HuH-7.5 (cell line): ENCODE results near the gene ID2.

ENCODE experiments used
- DNase-seq: peaks from one replicate; pipeline ENCODE4 v3.0.0; 2011; ENCODE audit warnings: low spot score

ID2 gene

DNA sequence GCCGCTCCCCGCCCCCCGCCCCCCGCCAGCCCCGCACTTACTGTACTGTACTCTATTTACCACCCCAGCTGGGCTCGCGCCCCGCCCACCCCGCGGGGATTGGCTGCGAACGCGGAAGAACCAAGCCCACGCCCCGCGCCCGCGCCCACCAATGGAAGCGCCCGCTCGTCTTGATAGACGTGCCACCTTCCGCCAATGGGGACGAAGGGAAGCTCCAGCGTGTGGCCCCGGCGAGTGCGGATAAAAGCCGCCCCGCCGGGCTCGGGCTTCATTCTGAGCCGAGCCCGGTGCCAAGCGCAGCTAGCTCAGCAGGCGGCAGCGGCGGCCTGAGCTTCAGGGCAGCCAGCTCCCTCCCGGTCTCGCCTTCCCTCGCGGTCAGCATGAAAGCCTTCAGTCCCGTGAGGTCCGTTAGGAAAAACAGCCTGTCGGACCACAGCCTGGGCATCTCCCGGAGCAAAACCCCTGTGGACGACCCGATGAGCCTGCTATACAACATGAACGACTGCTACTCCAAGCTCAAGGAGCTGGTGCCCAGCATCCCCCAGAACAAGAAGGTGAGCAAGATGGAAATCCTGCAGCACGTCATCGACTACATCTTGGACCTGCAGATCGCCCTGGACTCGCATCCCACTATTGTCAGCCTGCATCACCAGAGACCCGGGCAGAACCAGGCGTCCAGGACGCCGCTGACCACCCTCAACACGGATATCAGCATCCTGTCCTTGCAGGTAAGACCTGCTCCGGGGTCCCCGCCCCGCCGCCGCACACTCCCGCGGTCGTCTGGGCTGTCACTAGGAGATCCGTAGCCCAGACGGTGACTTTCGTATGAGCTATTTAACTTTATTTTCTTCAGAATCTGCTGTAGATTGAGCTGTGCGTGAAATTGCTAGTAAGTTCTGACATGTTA, at the start of gene ID2:
TSS of gene ID2 (plus strand) at position 271 of the 907 bp plus-strand sequence. CDS start at position 381, 110 bp downstream.
- DNase-seq = peak; percentile 97

DNA sequence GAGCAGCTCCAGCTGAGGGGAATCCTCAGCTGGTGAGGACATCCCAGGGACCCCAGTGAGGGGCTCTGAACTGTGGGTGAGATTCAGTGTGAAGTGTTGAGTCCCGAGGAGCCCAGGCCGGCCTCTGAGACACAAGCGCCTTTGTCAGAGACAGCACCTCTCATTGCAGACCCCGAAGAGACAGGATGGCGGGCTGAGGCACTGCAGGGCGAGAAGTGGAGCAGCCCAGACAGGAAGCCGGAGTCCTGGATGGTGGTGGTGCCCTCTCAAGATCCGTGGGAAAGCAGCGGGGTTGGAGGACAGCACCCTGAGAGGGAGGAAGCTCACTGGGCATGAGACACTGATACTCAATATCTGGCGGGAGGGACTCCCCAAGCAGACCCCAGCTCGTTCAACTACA, 49.1 kb upstream of the ID2 start:
- DNase-seq = no peak

DNA sequence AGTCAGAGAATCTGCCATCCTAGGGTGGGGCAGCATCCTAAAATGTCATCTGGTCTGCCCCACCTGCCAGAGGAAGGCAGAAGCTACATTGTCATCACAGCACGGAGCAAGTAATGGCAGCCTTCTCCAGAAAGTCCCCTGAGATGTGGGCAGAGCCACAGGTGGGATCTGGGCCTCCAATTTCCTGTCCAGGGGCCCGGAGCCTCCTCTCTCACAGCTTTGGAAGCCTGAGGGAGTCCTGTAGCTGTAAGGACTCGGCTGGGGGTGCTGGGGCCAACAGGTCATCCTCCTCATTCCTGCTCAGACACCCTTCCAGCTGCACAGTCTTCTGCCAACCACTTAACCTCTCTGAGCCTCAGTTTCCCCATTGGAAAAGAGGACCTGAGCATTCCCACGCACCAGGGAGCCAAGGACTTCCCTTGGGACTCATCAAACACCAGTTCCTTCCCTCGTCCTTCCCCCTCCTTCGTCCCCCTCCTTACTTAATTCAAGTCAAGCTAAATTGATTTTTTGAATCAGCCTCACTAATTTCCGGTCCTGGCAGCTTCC, 48.6 kb upstream of the ID2 start:
- DNase-seq = no peak

GRCh38 chr2:8633735-8634313, 48.0 kb upstream of the ID2 start:
- peak; percentile 81 for DNase-seq

GRCh38 chr2:8634466-8635172, 47.2 kb upstream of the ID2 start:
- DNase-seq = no peak

DNA sequence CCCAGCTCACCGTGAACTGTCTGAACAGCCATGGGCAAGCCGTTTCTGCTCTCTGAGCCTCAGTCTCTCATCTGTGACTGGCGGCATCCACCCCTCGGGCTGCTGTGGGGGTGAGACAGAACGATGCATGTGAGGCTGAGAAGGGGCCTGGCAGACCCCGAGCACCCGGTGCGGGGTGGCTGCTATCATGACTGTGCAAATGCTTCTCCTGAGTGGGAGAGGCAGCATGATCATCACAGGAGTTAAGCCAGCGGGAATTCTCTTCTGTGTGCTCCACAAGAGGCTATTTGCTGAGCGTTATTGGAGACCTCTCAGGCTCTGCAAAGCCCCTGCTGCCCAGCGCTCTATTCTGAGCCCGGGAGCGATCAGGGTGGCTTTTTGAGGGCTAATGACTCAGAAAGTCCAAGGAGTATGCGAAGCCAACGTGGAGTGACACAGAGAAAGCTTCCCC, 45.8 kb upstream of the ID2 start:
- no peak for DNase-seq

DNA sequence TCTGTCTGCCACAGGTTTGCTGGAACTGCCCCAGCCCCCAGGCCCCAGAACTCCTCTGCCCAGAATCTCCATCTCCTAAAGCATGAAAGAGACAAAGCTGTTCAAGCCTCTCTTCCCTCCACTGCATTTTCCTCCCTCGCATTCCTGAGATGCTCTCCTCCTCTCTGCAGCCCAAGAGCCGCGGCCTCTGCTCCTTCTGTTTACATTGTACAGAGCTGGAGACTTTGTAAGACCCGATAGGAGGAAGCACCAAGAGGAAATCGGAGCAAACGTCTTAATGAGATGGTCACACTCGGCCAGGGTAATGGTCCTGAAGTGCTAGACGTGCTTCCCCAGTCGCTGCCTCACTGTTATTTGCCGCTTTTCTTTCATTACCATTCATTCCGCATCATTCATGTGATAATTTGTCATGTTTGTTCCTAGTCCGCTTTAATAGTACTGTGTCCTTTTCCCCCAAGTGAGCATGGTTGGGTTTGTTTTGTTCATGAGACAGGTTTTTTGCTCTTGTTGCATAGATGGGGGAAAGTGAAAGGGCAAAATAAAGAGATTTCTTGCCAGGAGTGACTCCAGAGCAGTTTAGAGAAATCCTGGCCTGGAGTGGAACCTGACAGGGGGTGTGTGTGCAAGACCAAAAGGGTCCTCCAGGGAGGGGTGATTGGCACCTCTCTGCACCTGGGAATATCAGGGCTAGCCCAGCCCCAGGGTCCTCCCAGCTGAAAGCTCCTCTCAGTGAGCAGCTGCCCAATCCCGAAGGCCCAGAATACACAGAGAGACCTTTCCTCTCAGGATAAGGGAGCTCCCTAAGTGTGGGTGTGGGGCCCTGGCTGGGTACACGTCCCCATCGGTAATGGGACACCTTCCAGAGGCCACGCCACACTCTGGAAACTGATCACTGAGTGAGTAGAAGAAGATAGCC, 44.9 kb upstream of the ID2 start:
- DNase-seq = no peak

- DNase-seq = no peak
These were observed 43.5 kb upstream of the ID2 start for GRCh38 chr2:8638327-8638726.

- no peak for DNase-seq
These were observed 42.7 kb upstream of the ID2 start for GRCh38 chr2:8639122-8639635.

DNA sequence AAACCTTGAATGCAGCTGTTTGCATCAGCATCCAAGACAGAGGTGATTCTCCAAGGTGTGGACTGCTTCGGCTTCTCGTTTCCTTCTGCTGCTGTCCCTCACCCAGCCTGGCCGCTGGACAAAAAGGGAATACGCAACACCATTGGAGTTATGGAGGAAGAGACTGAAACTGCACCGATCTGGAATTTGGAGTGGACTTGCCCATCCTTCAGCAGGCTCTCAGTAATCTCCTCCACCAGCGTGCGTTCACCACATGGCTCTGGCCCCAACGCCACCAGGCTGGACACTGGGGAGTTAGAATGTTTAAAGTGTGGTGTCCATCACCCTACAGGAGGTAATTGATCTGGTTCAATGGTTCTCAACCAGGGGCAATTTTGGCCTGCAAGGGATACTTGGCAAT, 41.4 kb upstream of the ID2 start:
- DNase-seq = no peak

- DNase-seq = no peak
These were observed 40.4 kb upstream of the ID2 start for GRCh38 chr2:8641301-8641965.

- no peak for DNase-seq
These were observed 39.3 kb upstream of the ID2 start for GRCh38 chr2:8642366-8643068.

GRCh38 chr2:8643250-8643995, 38.4 kb upstream of the ID2 start:
- DNase-seq = no peak

GRCh38 chr2:8643996-8644356, 37.9 kb upstream of the ID2 start:
- no peak for DNase-seq

GRCh38 chr2:8644605-8645175, 37.2 kb upstream of the ID2 start:
- no peak for DNase-seq

GRCh38 chr2:8645176-8645831, 36.6 kb upstream of the ID2 start:
- no peak for DNase-seq

DNA sequence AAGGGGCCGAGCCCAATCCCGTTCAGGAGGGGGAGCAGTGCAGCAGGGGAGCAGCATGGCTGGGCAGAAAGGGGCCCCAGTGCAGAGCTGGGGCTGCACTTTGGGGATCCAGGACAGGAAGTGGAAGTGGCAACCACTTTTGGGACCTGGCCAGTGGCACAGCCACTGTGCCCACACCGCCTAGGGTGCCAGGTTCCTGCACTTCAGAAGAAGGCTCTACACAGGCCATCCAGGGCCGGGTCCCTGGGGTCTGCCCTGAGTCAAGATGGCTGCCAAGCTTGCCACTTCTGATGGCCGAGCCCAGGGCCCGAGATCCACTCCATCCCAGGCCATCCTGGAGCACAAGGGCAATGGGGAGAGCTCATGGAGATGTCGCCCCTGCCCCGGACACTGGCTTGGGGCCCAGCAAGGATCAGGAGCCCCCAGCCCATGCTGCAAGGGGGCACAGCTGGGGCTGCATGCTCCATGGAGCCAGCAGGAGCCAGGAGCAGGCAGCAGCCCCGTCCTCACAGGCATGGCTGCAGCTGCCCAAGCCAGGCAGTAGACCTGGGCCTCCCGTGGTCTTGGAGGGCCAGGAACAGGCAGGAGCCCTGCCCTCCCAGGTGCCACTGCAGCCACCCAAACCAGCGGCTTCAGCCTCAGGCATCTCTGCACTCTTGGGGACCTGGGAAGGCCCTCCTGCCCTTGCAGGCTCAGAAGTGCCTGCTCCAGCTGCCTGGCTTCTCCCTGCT, 35.0 kb upstream of the ID2 start:
- DNase-seq = no peak

DNA sequence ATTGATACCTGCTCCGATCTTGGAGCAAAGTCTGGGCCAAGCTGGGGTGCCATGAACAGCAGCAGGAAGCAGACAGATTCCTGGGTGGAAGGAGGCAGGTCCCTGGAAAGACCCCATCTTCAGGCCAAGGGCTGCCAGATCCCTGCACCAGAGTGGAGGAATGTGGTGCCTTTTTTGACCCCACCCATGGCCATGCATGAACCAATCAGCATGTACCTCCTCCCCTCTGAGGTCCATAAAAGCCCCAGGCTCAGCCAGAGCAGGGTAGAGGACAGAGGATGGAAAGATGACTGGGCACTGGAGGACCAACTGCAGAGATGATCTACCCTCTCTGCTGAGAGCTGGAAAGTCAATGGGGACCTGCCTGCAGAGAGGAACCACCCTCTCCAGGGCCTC, 34.4 kb upstream of the ID2 start:
- no peak for DNase-seq
